ENCODE data around the gene COL10A1. TPM values are rescaled to one million over a fixed set of nuclear protein-coding genes. Genes with fewer than 3 reads are reported as not detected.

COL10A1 gene
- polyA plus RNA-seq, 1 donor from 2014 or later = not detected

DNA sequence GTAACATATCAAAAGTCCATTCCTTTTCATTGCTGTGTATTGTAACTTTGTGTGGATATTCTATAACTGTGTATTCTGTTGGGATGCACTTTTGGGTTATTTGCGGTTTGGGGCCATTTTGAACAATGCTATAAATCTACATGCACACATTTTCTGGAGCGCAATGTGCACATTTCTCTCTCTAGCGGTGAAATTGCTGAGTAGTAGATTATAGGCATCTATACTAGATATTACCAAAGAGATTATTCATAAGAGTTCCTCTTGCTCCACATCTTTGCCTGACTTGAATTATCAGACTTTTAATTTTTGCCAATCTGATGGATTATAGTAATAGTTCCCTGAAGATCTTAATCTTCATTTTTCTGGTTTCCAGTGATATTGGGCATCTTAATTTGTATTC, 47.0 kb downstream of the COL10A1 start:
- Histone ChIP-seq H3K27me3 (ENCODE audit: insufficient read depth, low read depth, low read length) (no peaks in the 10 kb centered on the region), H3K9ac (ENCODE audit: low read length) (no peak overlapping the region), H3K9me3 (ENCODE audit: low read length) (no peaks in the 10 kb centered on the region), H3K79me2 (replicated peaks; ENCODE audit: insufficient read depth, low read length) (no peaks in the 10 kb centered on the region), H2AFZ (ENCODE audit: low read depth, low read length) (no peak overlapping the region), H3K4me2 (ENCODE audit: low read length) (no peak overlapping the region), H3K36me3 (ENCODE audit: insufficient read depth, low read length) (no peaks in the 10 kb centered on the region), H4K20me1 (ENCODE audit: insufficient read depth) (no peaks in the 10 kb centered on the region), H3K27ac (ENCODE audit: low read length) (no peak overlapping the region), H3K4me3 (ENCODE audit: low read length) (no peak overlapping the region), H3K9me2 (ENCODE audit: insufficient read depth, low read length) (no peaks in the 10 kb centered on the region), H3F3A (ENCODE audit: insufficient read depth, low read length, poor library complexity, severe bottlenecking) (no peaks in the 10 kb centered on the region)
- TF ChIP-seq MXI1 (conservative IDR thresholded peaks at IDR 0.05; ENCODE audit: poor library complexity, severe bottlenecking) (no peak), TAF1 (IDR thresholded peaks at IDR 0.05; ENCODE audit: low read depth) (no peak), EP300 (conservative IDR thresholded peaks at IDR 0.05; ENCODE audit: poor library complexity, severe bottlenecking) (no peak), RAD21 (conservative IDR thresholded peaks at IDR 0.05) (no peak), SMC3 (conservative IDR thresholded peaks at IDR 0.05; ENCODE audit: poor library complexity) (no peak), EZH2 (IDR thresholded peaks at IDR 0.05; ENCODE audit: borderline replicate concordance, insufficient read depth, low read length, poor library complexity, severe bottlenecking) (no peak), POLR2AphosphoS5 (IDR thresholded peaks at IDR 0.05) (no peak)
- TF ChIP-seq, protein P1, sequence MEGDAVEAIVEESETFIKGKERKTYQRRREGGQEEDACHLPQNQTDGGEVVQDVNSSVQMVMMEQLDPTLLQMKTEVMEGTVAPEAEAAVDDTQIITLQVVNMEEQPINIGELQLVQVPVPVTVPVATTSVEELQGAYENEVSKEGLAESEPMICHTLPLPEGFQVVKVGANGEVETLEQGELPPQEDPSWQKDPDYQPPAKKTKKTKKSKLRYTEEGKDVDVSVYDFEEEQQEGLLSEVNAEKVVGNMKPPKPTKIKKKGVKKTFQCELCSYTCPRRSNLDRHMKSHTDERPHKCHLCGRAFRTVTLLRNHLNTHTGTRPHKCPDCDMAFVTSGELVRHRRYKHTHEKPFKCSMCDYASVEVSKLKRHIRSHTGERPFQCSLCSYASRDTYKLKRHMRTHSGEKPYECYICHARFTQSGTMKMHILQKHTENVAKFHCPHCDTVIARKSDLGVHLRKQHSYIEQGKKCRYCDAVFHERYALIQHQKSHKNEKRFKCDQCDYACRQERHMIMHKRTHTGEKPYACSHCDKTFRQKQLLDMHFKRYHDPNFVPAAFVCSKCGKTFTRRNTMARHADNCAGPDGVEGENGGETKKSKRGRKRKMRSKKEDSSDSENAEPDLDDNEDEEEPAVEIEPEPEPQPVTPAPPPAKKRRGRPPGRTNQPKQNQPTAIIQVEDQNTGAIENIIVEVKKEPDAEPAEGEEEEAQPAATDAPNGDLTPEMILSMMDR (IDR thresholded peaks at IDR 0.05; ENCODE audit: poor library complexity, severe bottlenecking) = no peak
- TF ChIP-seq, protein P2, sequence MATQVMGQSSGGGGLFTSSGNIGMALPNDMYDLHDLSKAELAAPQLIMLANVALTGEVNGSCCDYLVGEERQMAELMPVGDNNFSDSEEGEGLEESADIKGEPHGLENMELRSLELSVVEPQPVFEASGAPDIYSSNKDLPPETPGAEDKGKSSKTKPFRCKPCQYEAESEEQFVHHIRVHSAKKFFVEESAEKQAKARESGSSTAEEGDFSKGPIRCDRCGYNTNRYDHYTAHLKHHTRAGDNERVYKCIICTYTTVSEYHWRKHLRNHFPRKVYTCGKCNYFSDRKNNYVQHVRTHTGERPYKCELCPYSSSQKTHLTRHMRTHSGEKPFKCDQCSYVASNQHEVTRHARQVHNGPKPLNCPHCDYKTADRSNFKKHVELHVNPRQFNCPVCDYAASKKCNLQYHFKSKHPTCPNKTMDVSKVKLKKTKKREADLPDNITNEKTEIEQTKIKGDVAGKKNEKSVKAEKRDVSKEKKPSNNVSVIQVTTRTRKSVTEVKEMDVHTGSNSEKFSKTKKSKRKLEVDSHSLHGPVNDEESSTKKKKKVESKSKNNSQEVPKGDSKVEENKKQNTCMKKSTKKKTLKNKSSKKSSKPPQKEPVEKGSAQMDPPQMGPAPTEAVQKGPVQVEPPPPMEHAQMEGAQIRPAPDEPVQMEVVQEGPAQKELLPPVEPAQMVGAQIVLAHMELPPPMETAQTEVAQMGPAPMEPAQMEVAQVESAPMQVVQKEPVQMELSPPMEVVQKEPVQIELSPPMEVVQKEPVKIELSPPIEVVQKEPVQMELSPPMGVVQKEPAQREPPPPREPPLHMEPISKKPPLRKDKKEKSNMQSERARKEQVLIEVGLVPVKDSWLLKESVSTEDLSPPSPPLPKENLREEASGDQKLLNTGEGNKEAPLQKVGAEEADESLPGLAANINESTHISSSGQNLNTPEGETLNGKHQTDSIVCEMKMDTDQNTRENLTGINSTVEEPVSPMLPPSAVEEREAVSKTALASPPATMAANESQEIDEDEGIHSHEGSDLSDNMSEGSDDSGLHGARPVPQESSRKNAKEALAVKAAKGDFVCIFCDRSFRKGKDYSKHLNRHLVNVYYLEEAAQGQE (IDR thresholded peaks at IDR 0.05; ENCODE audit: borderline replicate concordance) = no peak

DNA sequence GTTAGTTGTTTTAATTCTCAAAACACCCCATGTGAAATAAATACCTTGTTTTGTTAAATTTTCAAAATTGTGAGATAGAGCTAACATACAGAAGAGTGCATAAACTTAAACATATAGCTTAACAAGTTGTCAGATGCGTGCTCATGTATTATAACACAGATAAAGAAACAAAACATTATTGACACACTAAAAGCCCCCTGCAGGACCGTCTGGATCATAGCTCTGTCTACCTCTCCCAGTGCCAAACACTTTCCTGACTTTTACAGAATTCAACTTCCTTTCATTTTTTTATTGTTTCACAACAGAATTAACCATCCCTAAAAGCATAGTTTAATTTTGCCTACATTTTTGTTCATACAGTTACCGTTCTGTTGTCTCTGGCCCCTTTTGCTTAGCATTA, 47.4 kb downstream of the COL10A1 start:
- Histone ChIP-seq H3K9me2 (ENCODE audit: insufficient read depth, low read length) (no peaks in the 10 kb centered on the region), H2AFZ (ENCODE audit: low read depth, low read length) (no peak overlapping the region), H3K4me2 (ENCODE audit: low read length) (no peak overlapping the region), H3K79me2 (replicated peaks; ENCODE audit: insufficient read depth, low read length) (no peaks in the 10 kb centered on the region), H3K9ac (ENCODE audit: low read length) (no peak overlapping the region), H4K20me1 (ENCODE audit: insufficient read depth) (no peaks in the 10 kb centered on the region), H3K36me3 (ENCODE audit: insufficient read depth, low read length) (no peaks in the 10 kb centered on the region), H3K27ac (ENCODE audit: low read length) (no peak overlapping the region), H3K4me3 (ENCODE audit: low read length) (no peak overlapping the region), H3K27me3 (ENCODE audit: insufficient read depth, low read depth, low read length) (no peaks in the 10 kb centered on the region), H3F3A (ENCODE audit: insufficient read depth, low read length, poor library complexity, severe bottlenecking) (no peaks in the 10 kb centered on the region), H3K9me3 (ENCODE audit: low read length) (no peaks in the 10 kb centered on the region)
- TF ChIP-seq EP300 (conservative IDR thresholded peaks at IDR 0.05; ENCODE audit: poor library complexity, severe bottlenecking) = no peak
- TF ChIP-seq POLR2AphosphoS5 (IDR thresholded peaks at IDR 0.05) = no peak
- TF ChIP-seq EZH2 (IDR thresholded peaks at IDR 0.05; ENCODE audit: borderline replicate concordance, insufficient read depth, low read length, poor library complexity, severe bottlenecking) = no peak
- TF ChIP-seq, protein P1 (IDR thresholded peaks at IDR 0.05; ENCODE audit: poor library complexity, severe bottlenecking) = no peak
- TF ChIP-seq MXI1 (conservative IDR thresholded peaks at IDR 0.05; ENCODE audit: poor library complexity, severe bottlenecking) = no peak
- TF ChIP-seq, protein P2 (IDR thresholded peaks at IDR 0.05; ENCODE audit: borderline replicate concordance) = no peak
- TF ChIP-seq TAF1 (IDR thresholded peaks at IDR 0.05; ENCODE audit: low read depth) = no peak
- TF ChIP-seq RAD21 (conservative IDR thresholded peaks at IDR 0.05) = no peak

All from neural cell (in vitro differentiated cells).